GM15510 (cell line): ENCODE measurements around the gene FXYD7.
A peak's percentile ranks its signal among the peaks of the same experiment; 100 is the strongest.

Experiments used
- POLR2A ChIP-seq: IDR thresholded peaks from 3 replicates; pipeline ENCODE4 v1.6.1; 2011; ENCODE audit warnings: borderline replicate concordance; ENCODE audit not compliant: insufficient read length; ENCODE audit errors: extremely low read depth

The FXYD7 gene

GRCh38 chr19:35144600-35145436, 1.8 kb downstream of the FXYD7 start:
- no peak for TF ChIP-seq POLR2A

GRCh38 chr19:35146746-35147459, 3.8 kb downstream of the FXYD7 start:
- TF ChIP-seq POLR2A = no peak

GRCh38 chr19:35149463-35149862, 6.4 kb downstream of the FXYD7 start:
- TF ChIP-seq POLR2A = no peak

- no peak for TF ChIP-seq POLR2A
Observed at GRCh38 chr19:35150445-35150844, 7.4 kb downstream of the FXYD7 start.

GRCh38 chr19:35151273-35152065, 8.4 kb downstream of the FXYD7 start:
- no peak for TF ChIP-seq POLR2A

- TF ChIP-seq POLR2A = no peak
Observed at GRCh38 chr19:35153701-35154524, 10.9 kb downstream of the FXYD7 start.

- peak; percentile 61 for TF ChIP-seq POLR2A
Observed at GRCh38 chr19:35154525-35155406, 11.7 kb downstream of the FXYD7 start, which contains the start of gene FXYD5. Gene FXYD5 (plus strand): TSS chr19:35154735. CDS start chr19:35155551, 816 bp downstream.

GRCh38 chr19:35155441-35155840, 12.4 kb downstream of the FXYD7 start:
- no peak for TF ChIP-seq POLR2A

GRCh38 chr19:35155981-35156672, 13.1 kb downstream of the FXYD7 start:
- no peak for TF ChIP-seq POLR2A

- TF ChIP-seq POLR2A = no peak
Observed at GRCh38 chr19:35156673-35157014, 13.6 kb downstream of the FXYD7 start.

GRCh38 chr19:35157431-35157830, 14.4 kb downstream of the FXYD7 start:
- TF ChIP-seq POLR2A = no peak

- TF ChIP-seq POLR2A = no peak
Observed at GRCh38 chr19:35159606-35160005, 16.6 kb downstream of the FXYD7 start.
